Activated CD4-positive, alpha-beta T cell treated with anti-CD3 and anti-CD28 coated beads for 36 hours (primary cell): Measurements from ENCODE around the gene TRIM26. TPM values are rescaled to one million over a fixed set of nuclear protein-coding genes. Genes with fewer than 3 reads are reported as not detected.

Source experiments
- ATAC-seq: fragments of 200-7000 bp; cut with Tn5 transposase; one replicate; pipeline ENCODE4 v1.10.0; 2021; ENCODE audit warnings: mild to moderate bottlenecking, moderate library complexity
- CTCF ChIA-PET: fragments of 350-600 bp; sonication (Branson Sonifier 250); formaldehyde crosslinking; loops from one replicate; lab custom pipeline; 2021; ENCODE audit warnings: antibody characterized with exemption; lab: Charles Lee
- POLR2A ChIA-PET: fragments of 350-600 bp; sonication (Branson Sonifier 250); formaldehyde crosslinking; loops from one replicate; lab custom pipeline; 2021; ENCODE audit warnings: antibody characterized with exemption, inconsistent platforms; lab: Charles Lee
- DNase-seq: peaks from one replicate; pipeline ENCODE4 v3.0.0-alpha.2; 2020
- H3K27ac Mint-ChIP-seq: one replicate; pipeline ENCODE4 v1.8.0; 2021; ENCODE audit warnings: mixed read lengths
- H3K27me3 Mint-ChIP-seq: one replicate; pipeline ENCODE4 v1.8.0; 2021; ENCODE audit warnings: mixed read lengths
- H3K36me3 Mint-ChIP-seq: one replicate; pipeline ENCODE4 v1.8.0; 2021; ENCODE audit warnings: low read depth, mixed read lengths
- H3K4me1 Mint-ChIP-seq: one replicate; pipeline ENCODE4 v1.8.0; 2021; ENCODE audit warnings: mixed read lengths
- H3K4me3 Mint-ChIP-seq: one replicate; pipeline ENCODE4 v1.8.0; 2021; ENCODE audit warnings: mild to moderate bottlenecking, moderate library complexity, mixed read lengths
- H3K9me3 Mint-ChIP-seq: one replicate; pipeline ENCODE4 v1.8.0; 2021; ENCODE audit warnings: low read depth, mixed read lengths
- intact Hi-C, 2 experiments: fragments of 100-400 bp; cut with DNase I in 1 of 2; cut with micrococcal nuclease in 1 of 2; formaldehyde crosslinking; loops; one replicate each; pipeline versions ENCODE4 v1.14.2 to v1.15.1; 2022 to 2024; cut with DNase I, micrococcal nuclease
- total RNA-seq, 2 experiments: library from RNA; stranded (reverse); gene quantifications; one replicate each; pipeline ENCODE4 v1.2.3, GENCODE V29; 2021

Gene TRIM26
- total RNA-seq, 2 experiments from 2014 or later = 48.4 to 60.4 TPM

GRCh38 chr6:30152910-30153610 lies 60.1 kb downstream of the TRIM26 start:
- Mint-ChIP-seq H3K4me3 (no peak overlapping the region), H3K27ac (no peak overlapping the region), H3K36me3 (no peaks in the 10 kb centered on the region), H3K9me3 (no peaks in the 10 kb centered on the region), H3K27me3 (peaks cover 19% of the 10 kb centered on the region), H3K4me1 (peaks cover 2% of the 10 kb centered on the region)
- DNase-seq = no peak
- ChIA-PET POLR2A (no interaction called here), CTCF (interaction anchor here (0.7 to 1.1 kb wide), 3 partner anchors 22 to 118 kb away, joined by 3 to 6 read pairs (median 3); no protein-coding TSS in a partner anchor)
- no peak for ATAC-seq
- intact Hi-C loops = no loop called here

GRCh38 chr6:30152016-30152673 lies 61.1 kb downstream of the TRIM26 start:
- CTCF ChIA-PET = interaction anchor here (0.7 to 1.1 kb wide), 3 partner anchors 10 to 119 kb away, joined by 3 to 6 read pairs (median 4); no protein-coding TSS in a partner anchor
- H3K4me3 Mint-ChIP-seq = no peak overlapping the region
- no peaks in the 10 kb centered on the region for H3K9me3 Mint-ChIP-seq
- H3K4me1 Mint-ChIP-seq = no peaks in the 10 kb centered on the region
- ATAC-seq (no peak), DNase-seq (no peak)
- intact Hi-C loops = no loop called here
- peaks cover 23% of the 10 kb centered on the region for H3K27me3 Mint-ChIP-seq
- no peaks in the 10 kb centered on the region for H3K36me3 Mint-ChIP-seq
- POLR2A ChIA-PET = no interaction called here
- H3K27ac Mint-ChIP-seq = no peak overlapping the region

DNA sequence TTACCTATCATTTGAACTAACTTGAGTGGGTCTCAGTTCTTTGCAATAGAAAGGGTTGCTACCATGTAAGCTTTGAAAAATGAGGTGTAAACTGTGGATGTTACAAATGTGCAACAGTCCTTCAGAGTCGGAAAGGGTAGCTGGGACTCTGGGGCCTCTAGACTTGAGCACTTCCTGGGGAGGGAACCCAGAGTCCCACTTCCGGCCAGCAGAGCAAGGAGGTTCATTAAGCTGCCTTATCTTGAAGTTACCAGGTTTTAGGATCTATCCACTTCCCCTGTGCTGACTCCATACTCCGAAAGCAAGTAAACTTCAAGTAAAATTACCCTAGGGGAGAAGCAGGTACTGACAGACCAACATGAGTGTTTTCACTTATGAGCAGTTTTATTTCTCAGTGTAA lies 61.6 kb downstream of the TRIM26 start:
- POLR2A ChIA-PET = interaction anchor here (0.6 kb wide), 1 partner anchor 1848 kb away, joined by 3 read pairs; no protein-coding TSS in a partner anchor
- intact Hi-C loops = no loop called here

GRCh38 chr6:30150671-30151395 lies 62.4 kb downstream of the TRIM26 start:
- H3K27ac Mint-ChIP-seq = no peak overlapping the region
- no peak overlapping the region for H3K4me3 Mint-ChIP-seq
- H3K27me3 Mint-ChIP-seq = peaks cover 19% of the 10 kb centered on the region
- DNase-seq = no peak
- CTCF ChIA-PET = interaction anchor here (0.6 to 0.9 kb wide), 4 partner anchors 8 to 91 kb away, joined by 3 to 5 read pairs (median 4); no protein-coding TSS in a partner anchor
- no peaks in the 10 kb centered on the region for H3K4me1 Mint-ChIP-seq
- intact Hi-C loops = no loop called here
- no peaks in the 10 kb centered on the region for H3K36me3 Mint-ChIP-seq
- POLR2A ChIA-PET = interaction anchor here (0.6 kb wide), 1 partner anchor 1847 kb away, joined by 3 read pairs; no protein-coding TSS in a partner anchor
- H3K9me3 Mint-ChIP-seq = no peaks in the 10 kb centered on the region
- ATAC-seq = no peak

More for the DNA sequence above, 61.6 kb downstream of the TRIM26 start:
- H3K4me3 Mint-ChIP-seq = no peak overlapping the region
- H3K9me3 Mint-ChIP-seq = no peaks in the 10 kb centered on the region
- peaks cover 23% of the 10 kb centered on the region for H3K27me3 Mint-ChIP-seq
- CTCF ChIA-PET = interaction anchor here (0.6 to 0.9 kb wide), 3 partner anchors 9 to 20 kb away, joined by 3 to 5 read pairs (median 4); no protein-coding TSS in a partner anchor
- DNase-seq (no peak), ATAC-seq (peak; percentile 42)
- H3K27ac Mint-ChIP-seq = no peak overlapping the region
- no peaks in the 10 kb centered on the region for H3K36me3 Mint-ChIP-seq
- H3K4me1 Mint-ChIP-seq = no peaks in the 10 kb centered on the region

GRCh38 chr6:30149858-30150550 lies 63.2 kb downstream of the TRIM26 start:
- no peaks in the 10 kb centered on the region for H3K36me3 Mint-ChIP-seq
- no peaks in the 10 kb centered on the region for H3K9me3 Mint-ChIP-seq
- DNase-seq (no peak), ATAC-seq (no peak)
- ChIA-PET POLR2A (no interaction called here), CTCF (interaction anchor here (0.6 kb wide), 1 partner anchor 90 kb away, joined by 3 read pairs; no protein-coding TSS in a partner anchor)
- H3K27me3 Mint-ChIP-seq = peaks cover 21% of the 10 kb centered on the region
- no peak overlapping the region for H3K27ac Mint-ChIP-seq
- intact Hi-C loops = no loop called here
- H3K4me1 Mint-ChIP-seq = no peaks in the 10 kb centered on the region
- no peak overlapping the region for H3K4me3 Mint-ChIP-seq

GRCh38 chr6:30149234-30149633 lies 64.0 kb downstream of the TRIM26 start:
- Mint-ChIP-seq H3K36me3 (no peaks in the 10 kb centered on the region), H3K4me1 (no peaks in the 10 kb centered on the region), H3K27ac (no peak overlapping the region), H3K27me3 (peaks cover 25% of the 10 kb centered on the region), H3K9me3 (no peaks in the 10 kb centered on the region), H3K4me3 (no peak overlapping the region)
- ATAC-seq = no peak
- POLR2A ChIA-PET = no interaction called here
- CTCF ChIA-PET = no interaction called here
- intact Hi-C loops = no loop called here
- no peak for DNase-seq

DNA sequence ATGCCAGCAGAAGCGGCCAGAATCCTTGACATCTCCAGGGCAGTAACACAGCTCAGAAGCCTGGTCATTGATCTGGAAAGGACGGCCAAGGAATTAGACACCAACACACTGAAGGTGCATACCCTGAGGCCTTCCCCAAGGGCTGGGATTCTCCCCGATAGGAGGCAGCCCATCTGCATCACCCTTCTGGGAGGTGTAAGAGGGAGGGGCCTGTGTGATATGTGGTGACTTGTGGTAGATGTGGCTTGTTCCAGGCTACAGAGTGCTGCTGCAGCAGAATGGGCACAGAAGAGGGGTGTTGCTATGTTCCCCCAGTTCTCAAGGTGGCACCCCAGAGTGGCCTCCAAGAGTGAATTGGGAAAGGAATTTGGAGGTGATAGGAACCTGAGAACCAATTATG lies 66.1 kb downstream of the TRIM26 start:
- Mint-ChIP-seq H3K27ac (no peak overlapping the region), H3K4me3 (no peak overlapping the region), H3K27me3 (peaks cover 26% of the 10 kb centered on the region), H3K36me3 (no peaks in the 10 kb centered on the region), H3K4me1 (no peaks in the 10 kb centered on the region), H3K9me3 (no peaks in the 10 kb centered on the region)
- POLR2A ChIA-PET = no interaction called here
- ATAC-seq (no peak), DNase-seq (no peak)
- intact Hi-C loops = no loop called here
- CTCF ChIA-PET = interaction anchor here (2.2 kb wide), 1 partner anchor 17 kb away, joined by 10 read pairs; no protein-coding TSS in a partner anchor

DNA sequence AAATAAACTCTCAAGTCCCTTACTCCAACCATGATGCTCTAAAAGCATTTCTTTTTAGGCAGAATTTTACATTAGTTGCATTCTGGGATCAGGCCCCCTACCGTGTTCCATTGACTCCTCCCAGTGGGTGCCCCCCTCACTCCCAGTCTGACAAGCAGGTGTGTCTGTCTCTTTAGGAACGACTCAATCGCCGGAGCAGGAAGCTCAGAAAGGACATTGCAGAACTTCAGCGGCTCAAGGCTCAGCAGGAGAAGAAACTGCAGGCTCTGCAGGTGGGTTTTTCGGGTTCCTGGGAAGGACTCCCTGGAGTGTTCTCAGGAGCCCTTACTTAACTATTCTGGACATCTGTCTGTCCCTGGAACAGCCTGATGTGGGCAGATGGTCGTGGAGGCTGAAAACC lies 67.4 kb downstream of the TRIM26 start:
- Mint-ChIP-seq H3K36me3 (no peaks in the 10 kb centered on the region), H3K9me3 (no peaks in the 10 kb centered on the region)
- POLR2A ChIA-PET = no interaction called here

GRCh38 chr6:30144811-30145210 lies 68.4 kb downstream of the TRIM26 start:
- no peaks in the 10 kb centered on the region for H3K4me1 Mint-ChIP-seq
- POLR2A ChIA-PET = no interaction called here
- CTCF ChIA-PET = interaction anchor here (3.0 kb wide), 1 partner anchor 13 kb away, joined by 15 read pairs; no protein-coding TSS in a partner anchor
- no peak for DNase-seq
- peaks cover 32% of the 10 kb centered on the region for H3K27me3 Mint-ChIP-seq
- no peaks in the 10 kb centered on the region for H3K9me3 Mint-ChIP-seq
- no peak overlapping the region for H3K4me3 Mint-ChIP-seq
- H3K27ac Mint-ChIP-seq = no peak overlapping the region
- no peak for ATAC-seq
- intact Hi-C loops = no loop called here
- no peaks in the 10 kb centered on the region for H3K36me3 Mint-ChIP-seq

More for the DNA sequence above, 67.4 kb downstream of the TRIM26 start:
- intact Hi-C loops = no loop called here
- DNase-seq (no peak), ATAC-seq (no peak)
- H3K4me3 Mint-ChIP-seq = no peak overlapping the region
- H3K27ac Mint-ChIP-seq = no peak overlapping the region
- CTCF ChIA-PET = interaction anchor here (3.0 kb wide), 1 partner anchor 14 kb away, joined by 15 read pairs; no protein-coding TSS in a partner anchor
- no peaks in the 10 kb centered on the region for H3K4me1 Mint-ChIP-seq
- H3K27me3 Mint-ChIP-seq = peaks cover 33% of the 10 kb centered on the region

DNA sequence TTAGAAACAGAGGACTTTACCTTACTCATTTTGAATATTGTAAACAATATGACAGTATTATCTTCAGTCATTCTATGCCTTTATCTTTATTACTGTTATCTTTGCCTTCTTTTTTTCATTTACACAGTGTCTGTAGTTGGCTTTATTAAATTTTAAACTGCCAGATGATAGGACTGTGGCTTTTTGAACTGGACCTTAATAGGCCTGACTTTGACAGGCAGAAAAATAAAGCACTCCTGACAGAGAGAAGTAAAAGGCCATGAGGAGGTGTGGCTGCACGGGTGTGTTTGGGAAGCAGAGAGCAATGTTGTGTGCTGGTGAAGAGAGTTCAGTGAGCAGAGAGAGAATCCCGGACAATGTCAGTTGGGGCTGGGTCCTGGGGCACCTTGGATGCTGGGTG lies 69.4 kb downstream of the TRIM26 start:
- DNase-seq (no peak), ATAC-seq (no peak)
- ChIA-PET POLR2A (no interaction called here), CTCF (interaction anchor here (0.6 to 3.0 kb wide), 4 partner anchors 12 to 52 kb away, joined by 4 to 15 read pairs (median 6); no protein-coding TSS in a partner anchor)
- Mint-ChIP-seq H3K4me3 (no peak overlapping the region), H3K9me3 (no peaks in the 10 kb centered on the region), H3K27ac (no peak overlapping the region), H3K36me3 (no peaks in the 10 kb centered on the region), H3K27me3 (peaks cover 37% of the 10 kb centered on the region), H3K4me1 (no peaks in the 10 kb centered on the region)
- intact Hi-C loops = no loop called here
